ENCODE results near the gene SOX6.

DNA sequence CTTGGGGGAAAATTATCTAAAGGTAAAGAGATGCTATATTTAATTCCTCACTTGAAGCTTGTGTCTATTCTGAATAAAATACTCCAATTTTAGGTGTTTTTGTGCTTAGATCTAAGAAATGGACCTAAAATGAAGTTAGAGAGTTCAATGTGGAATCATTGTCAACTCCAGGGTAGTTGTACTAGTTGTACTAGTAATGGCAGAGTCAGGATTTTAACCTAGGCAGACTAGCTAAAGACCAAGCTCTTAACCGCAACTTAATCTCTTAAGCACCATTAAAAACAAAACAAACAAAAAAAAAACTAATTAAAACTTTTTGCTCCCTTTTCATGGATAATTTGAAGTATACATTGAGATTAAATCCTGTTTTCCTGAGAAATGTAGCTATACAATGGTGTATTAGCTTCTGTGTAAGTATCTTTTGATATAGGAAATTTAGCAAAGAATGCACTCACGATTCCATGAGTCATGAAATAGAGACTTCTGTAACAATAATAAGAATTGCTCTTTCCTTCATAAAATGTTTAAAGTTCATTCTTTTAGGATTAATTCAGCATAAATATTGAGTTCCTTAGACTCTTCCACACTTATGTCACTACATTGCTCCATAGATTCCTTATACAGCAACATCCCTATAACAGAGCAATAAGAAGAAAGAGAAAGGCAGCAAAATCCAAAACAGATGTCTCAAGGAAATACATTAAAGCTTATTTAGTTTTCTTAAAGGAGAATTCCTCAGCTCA lies 26.5 kb upstream of the SOX6 start:
- TF ChIP-seq, protein P1, sequence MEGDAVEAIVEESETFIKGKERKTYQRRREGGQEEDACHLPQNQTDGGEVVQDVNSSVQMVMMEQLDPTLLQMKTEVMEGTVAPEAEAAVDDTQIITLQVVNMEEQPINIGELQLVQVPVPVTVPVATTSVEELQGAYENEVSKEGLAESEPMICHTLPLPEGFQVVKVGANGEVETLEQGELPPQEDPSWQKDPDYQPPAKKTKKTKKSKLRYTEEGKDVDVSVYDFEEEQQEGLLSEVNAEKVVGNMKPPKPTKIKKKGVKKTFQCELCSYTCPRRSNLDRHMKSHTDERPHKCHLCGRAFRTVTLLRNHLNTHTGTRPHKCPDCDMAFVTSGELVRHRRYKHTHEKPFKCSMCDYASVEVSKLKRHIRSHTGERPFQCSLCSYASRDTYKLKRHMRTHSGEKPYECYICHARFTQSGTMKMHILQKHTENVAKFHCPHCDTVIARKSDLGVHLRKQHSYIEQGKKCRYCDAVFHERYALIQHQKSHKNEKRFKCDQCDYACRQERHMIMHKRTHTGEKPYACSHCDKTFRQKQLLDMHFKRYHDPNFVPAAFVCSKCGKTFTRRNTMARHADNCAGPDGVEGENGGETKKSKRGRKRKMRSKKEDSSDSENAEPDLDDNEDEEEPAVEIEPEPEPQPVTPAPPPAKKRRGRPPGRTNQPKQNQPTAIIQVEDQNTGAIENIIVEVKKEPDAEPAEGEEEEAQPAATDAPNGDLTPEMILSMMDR (IDR thresholded peaks at IDR 0.05; ENCODE audit: low read length): no peak
- TF ChIP-seq EZH2phosphoT487 (IDR thresholded peaks at IDR 0.05; ENCODE audit: low read length) (no peak), EZH2 (optimal IDR thresholded peaks at IDR 0.05; ENCODE audit: low read depth, low read length) (no peak)

Measured in MM.1S (cell line).